Measurements from ENCODE around the gene BCORL1. TPM values are rescaled to one million over a fixed set of nuclear protein-coding genes. Genes with fewer than 3 reads are reported as not detected.

Gene BCORL1
- total and polyA plus RNA-seq, 2 of the 8 experiments (the other 6 are each of a cell fraction or from before 2014, with no cell fraction given), result 1.4 to 6.2 TPM

DNA sequence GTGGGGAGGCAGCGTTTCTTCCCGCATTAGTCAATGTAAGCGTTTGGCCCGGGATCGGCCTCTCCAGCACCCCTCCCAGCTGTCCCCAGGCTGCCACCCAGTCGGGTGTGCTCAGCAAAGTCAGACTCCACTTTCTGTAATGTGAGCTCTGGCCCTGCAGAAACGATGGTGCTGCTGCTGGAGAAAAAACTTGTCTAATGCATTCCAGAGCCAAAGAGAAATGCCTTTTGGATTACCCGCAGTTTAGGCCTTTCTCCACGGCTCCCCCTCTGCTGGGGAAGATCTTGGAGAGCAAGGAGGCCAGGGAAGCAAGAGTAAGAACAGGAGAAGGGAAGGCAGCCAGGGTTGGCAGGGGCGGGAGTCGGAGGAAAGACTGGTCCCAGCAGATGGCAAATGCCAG is 72.7 kb downstream of the BCORL1 start:
- DNase-seq (ENCODE audit: low read depth in 1 of 2, low spot score in 2 of 2) (no peak), FAIRE-seq (no peak)
- no peak overlapping the region for H3K56ac ChIP-seq (replicated peaks; ENCODE audit: insufficient read length, low read depth, low read length)
- no peak overlapping the region for H2AFZ ChIP-seq (ENCODE audit: low read length)
- peaks cover 0 to 12% (median 4%) of the 10 kb centered on the region in 4 experiments; a peak in 4 of 7 replicates for H3K4me1 ChIP-seq (replicated peaks in 1 of 4; ENCODE audit: control insufficient read depth in 3 of 4, insufficient read depth in 4 of 4, low read length in 3 of 4)
- H3K18ac ChIP-seq (ENCODE audit: extremely low read depth, low read length), result no peak overlapping the region
- no peak overlapping the region; the same call in 1 of the 2 replicates for H4K8ac ChIP-seq (ENCODE audit: extremely low read depth, insufficient read depth, low read length)
- H3K79me1 ChIP-seq (ENCODE audit: low read depth, low read length), result no peaks in the 10 kb centered on the region
- H3K79me2 ChIP-seq (ENCODE audit: control insufficient read depth in 1 of 2, insufficient read depth in 2 of 2, low read length in 2 of 2), result no peaks in the 10 kb centered on the region
- no peak overlapping the region for H3K9ac ChIP-seq (replicated peaks in 1 of 4; ENCODE audit: extremely low read depth in 1 of 4, low read depth in 3 of 4, low read length in 3 of 4)
- no peak overlapping the region for H3K23ac ChIP-seq (ENCODE audit: insufficient read length)
- no peak overlapping the region for H2BK20ac ChIP-seq (ENCODE audit: low read length)
- no peak overlapping the region for H3K14ac ChIP-seq (ENCODE audit: insufficient read length)
- no peaks in the 10 kb centered on the region; the same call in 1 of the 2 replicates for H3K23me2 ChIP-seq (ENCODE audit: low read depth, low read length)
- no peak overlapping the region for H2BK12ac ChIP-seq (ENCODE audit: low read depth, low read length)
- H4K91ac ChIP-seq (replicated peaks; ENCODE audit: insufficient read length, low read length), result no peak overlapping the region
- ChIA-PET CTCF (ENCODE audit: partially characterized antibody) (interaction anchor here (1.3 to 2.6 kb wide), 4 partner anchors 13 to 31 kb away, joined by 4 to 10 read pairs (median 6); no protein-coding TSS in a partner anchor), POLR2A (ENCODE audit: partially characterized antibody) (no interaction called here)
- H4K5ac ChIP-seq (ENCODE audit: insufficient read length, low read depth, low read length), result no peak overlapping the region
- H2AK5ac ChIP-seq (ENCODE audit: low read depth, low read length), result no peak overlapping the region
- H3K4me2 ChIP-seq (ENCODE audit: insufficient read depth in 1 of 2, low read depth in 2 of 2, low read length in 2 of 2), result no peak overlapping the region
- no peak overlapping the region for H2BK15ac ChIP-seq (ENCODE audit: low read length)
- H3K9me3 ChIP-seq (ENCODE audit: insufficient read depth in 2 of 2, low read depth in 1 of 2, low read length in 1 of 2), result no peaks in the 10 kb centered on the region
- H3K36me3 ChIP-seq (ENCODE audit: control insufficient read depth in 2 of 4, insufficient read depth in 4 of 4, low read length in 3 of 4), result peaks cover 0 to 5% (median 0%) of the 10 kb centered on the region in 4 experiments; a peak in 2 of 8 replicates
- H3K4me3 ChIP-seq (ENCODE audit: extremely low read depth in 1 of 4, insufficient read depth in 2 of 4, low read depth in 3 of 4, low read length in 4 of 4), result no peak overlapping the region
- H4K20me1 ChIP-seq (replicated peaks in 1 of 2; ENCODE audit: control insufficient read depth in 1 of 2, insufficient read depth in 2 of 2, low read length in 2 of 2), result no peaks in the 10 kb centered on the region
- 80% methylated on average over 8 of the region's 11 CpGs; no CpG with 5 or more reads in 1 of the 2 experiments for WGBS, 2 experiments (ENCODE audit: extremely low coverage in 1 of 2, insufficient coverage in 1 of 2, insufficient read length in 1 of 2, insufficient replicate concordance in 2 of 2, low coverage in 1 of 2, low lambda C conversion rate in 2 of 2, missing lambda C conversion rate in 1 of 2)
- H3K27me3 ChIP-seq (replicated peaks in 1 of 4; ENCODE audit: control insufficient read depth in 3 of 4, extremely low read depth in 1 of 4, insufficient read depth in 3 of 4, low read length in 3 of 4), result peaks cover 2 to 17% (median 12%) of the 10 kb centered on the region in 4 experiments
- no peak overlapping the region for H2BK5ac ChIP-seq (ENCODE audit: low read depth, low read length)
- H3K4ac ChIP-seq (replicated peaks; ENCODE audit: insufficient read length, low read depth, low read length), result no peak overlapping the region
- no peak overlapping the region; the same call in 1 of the 2 replicates for H3K27ac ChIP-seq (ENCODE audit: low read depth, low read length)
- H2BK120ac ChIP-seq (replicated peaks; ENCODE audit: low read depth, low read length), result no peak overlapping the region
- TF ChIP-seq BACH1 (IDR thresholded peaks at IDR 0.05; ENCODE audit: low read length) (no peak), NRF1 (IDR thresholded peaks at IDR 0.05; ENCODE audit: low read depth, low read length) (no peak), USF2 (IDR thresholded peaks at IDR 0.05; ENCODE audit: low read length) (no peak), SP4 (IDR thresholded peaks at IDR 0.05; ENCODE audit: low read length) (no peak), ZNF274 (IDR thresholded peaks at IDR 0.05; ENCODE audit: borderline replicate concordance, extremely low read depth, low read length) (no peak), TAF7 (optimal IDR thresholded peaks at IDR 0.05; ENCODE audit: borderline replicate concordance, low read depth, low read length) (no peak), POLR2AphosphoS5 (IDR thresholded peaks at IDR 0.05; ENCODE audit: low read depth, low read length) (no peak), EZH2 (IDR thresholded peaks at IDR 0.05; ENCODE audit: low read depth, low read length, severe bottlenecking) (no peak), TCF12 (IDR thresholded peaks at IDR 0.05; ENCODE audit: low read depth, low read length) (no peak), MAFK (IDR thresholded peaks at IDR 0.05; ENCODE audit: low read depth, low read length) (no peak), SP2 (IDR thresholded peaks at IDR 0.05; ENCODE audit: low read length) (no peak), TBP (IDR thresholded peaks at IDR 0.05; ENCODE audit: low read depth, low read length) (no peak), SIRT6 (IDR thresholded peaks at IDR 0.05; ENCODE audit: low read length) (no peak)
- TF ChIP-seq, protein P1, sequence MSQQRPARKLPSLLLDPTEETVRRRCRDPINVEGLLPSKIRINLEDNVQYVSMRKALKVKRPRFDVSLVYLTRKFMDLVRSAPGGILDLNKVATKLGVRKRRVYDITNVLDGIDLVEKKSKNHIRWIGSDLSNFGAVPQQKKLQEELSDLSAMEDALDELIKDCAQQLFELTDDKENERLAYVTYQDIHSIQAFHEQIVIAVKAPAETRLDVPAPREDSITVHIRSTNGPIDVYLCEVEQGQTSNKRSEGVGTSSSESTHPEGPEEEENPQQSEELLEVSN (IDR thresholded peaks at IDR 0.05), result no peak
